Lung (tissue), 12 donors: ENCODE measurements around the gene MRS2. TPM values are rescaled to one million over a fixed set of nuclear protein-coding genes. Genes with fewer than 3 reads are reported as not detected.

Source experiments
- ATAC-seq: fragments of 200-7000 bp; cut with Tn5 transposase; one replicate; pipeline ENCODE4 v1.9.1; 2020; ENCODE audit warnings: moderate number of reproducible peaks; ENCODE audit not compliant: insufficient read depth, low FRiP score
- DNase-seq, 3 donors: peaks; one replicate each; pipeline ENCODE4 v3.0.0-alpha.2; 2013 to 2017
- H3K27ac ChIP-seq, 2 donors: one replicate each; pipeline ENCODE4 v1.5.1; 2013; ENCODE audit warnings: mild to moderate bottlenecking in 2 of 2, moderate library complexity in 2 of 2, control low read depth in 1 of 2, inconsistent platforms in 1 of 2, low read depth in 1 of 2, low read length in 1 of 2
- H3K27me3 ChIP-seq, 3 donors: one replicate each; pipeline ENCODE4 v1.5.1; 2013; ENCODE audit warnings: low read length in 2 of 3; ENCODE audit not compliant: control insufficient read depth in 3 of 3, insufficient read depth in 3 of 3
- H3K36me3 ChIP-seq, 4 donors: one replicate each; pipeline ENCODE4 v1.5.1; 2013; ENCODE audit warnings: low read length in 4 of 4, mild to moderate bottlenecking in 1 of 4, moderate library complexity in 1 of 4; ENCODE audit not compliant: control insufficient read depth in 4 of 4, insufficient read depth in 4 of 4
- H3K4me1 ChIP-seq, 5 donors: one replicate each; pipeline ENCODE4 v1.5.1; 2013; ENCODE audit warnings: low read length in 5 of 5, mild to moderate bottlenecking in 2 of 5, moderate library complexity in 1 of 5; ENCODE audit not compliant: control insufficient read depth in 5 of 5, insufficient read depth in 5 of 5
- H3K4me3 ChIP-seq: one replicate; pipeline ENCODE4 v1.5.1; 2013; ENCODE audit warnings: mild to moderate bottlenecking, control low read depth, moderate library complexity
- H3K9ac ChIP-seq, 2 donors: one replicate each; pipeline ENCODE4 v1.5.1; 2013; ENCODE audit warnings: low read length in 2 of 2, control low read depth in 1 of 2; ENCODE audit not compliant: insufficient read depth in 1 of 2
- H3K9me3 ChIP-seq, 4 donors: one replicate each; pipeline ENCODE4 v1.5.1; 2013; ENCODE audit warnings: low read length in 3 of 4, mild to moderate bottlenecking in 1 of 4, moderate library complexity in 1 of 4; ENCODE audit not compliant: control insufficient read depth in 4 of 4, insufficient read depth in 3 of 4
- CTCF ChIP-seq: IDR thresholded peaks from 2 replicates; pipeline ENCODE4 v1.5.1; 2012; ENCODE audit warnings: mild to moderate bottlenecking; ENCODE audit errors: control extremely low read depth, extremely low read depth
- WGBS, 2 donors: extraction: QIAGEN DNeasy Blood & Tissue Kit; methylation state at CpG; one replicate each; pipeline ENCODE4 v1.1.7; 2013; 5-methylcytosine and 5-hydroxymethylcytosine counted together
- polyA plus RNA-seq, 2 donors: library from polyadenylated mRNA; stranded (reverse); fragments of 200-250 nt; gene quantifications; one replicate each; pipeline ENCODE4 v1.2.1, GENCODE V29; 2013
- total RNA-seq, 2 donors: library from RNA; depleted of rRNA in 1 of 2; stranded (reverse); fragments of >200 nt in 1 of 2; gene quantifications; one replicate each; pipeline ENCODE4 v1.2.1, GENCODE V29; 2014 to 2021
- donor health status: control.
- donor health status: control.
- donor health status: Bipolar disorder and iron deficiency.
- donor health status: healthy.
- donor health status: DM: yes; HTN: yes; CAD: no.

The MRS2 gene
- total and polyA plus RNA-seq, 4 donors = 13.6 to 26.4 (median 17.8) TPM

DNA sequence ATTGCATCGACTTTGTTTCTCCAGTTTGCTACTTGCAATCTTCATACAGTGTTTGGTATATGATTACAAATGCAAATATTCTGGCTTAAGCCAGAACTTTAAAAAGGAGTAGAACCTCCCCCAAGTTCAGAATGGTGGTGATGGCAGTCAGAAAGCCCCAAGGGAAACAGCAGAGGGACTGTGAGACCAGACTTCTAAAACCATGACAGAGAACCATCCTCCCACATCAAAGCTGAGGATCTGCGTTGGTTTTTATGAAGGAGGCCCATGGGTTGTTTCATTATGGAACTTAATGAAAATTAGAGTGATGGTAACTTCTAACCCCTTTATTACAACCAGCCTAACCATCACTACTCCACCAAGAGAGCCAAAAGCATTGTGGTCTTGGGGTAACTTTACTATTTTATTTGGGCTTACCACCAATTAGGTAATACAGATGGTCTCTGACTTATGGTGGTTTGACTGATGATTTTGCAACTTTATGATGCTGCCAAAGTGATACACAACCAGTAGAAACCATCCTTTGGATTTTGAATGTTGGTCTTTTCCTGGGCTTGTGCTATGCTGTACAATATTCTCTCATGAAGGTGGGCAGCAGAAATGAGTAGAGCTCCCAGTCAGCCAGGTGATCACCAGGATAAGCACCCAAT lies 10.9 kb upstream of the MRS2 start:
- Histone ChIP-seq H3K9ac (no peak overlapping the region), H3K4me3 (no peak overlapping the region), H3K27ac (no peak overlapping the region), H3K27me3 (peaks cover 0 to under 1% (median 0%) of the 10 kb centered on the region in 3 donors), H3K9me3 (peaks cover 0 to 4% (median 0%) of the 10 kb centered on the region in 4 donors), H3K4me1 (no peaks in the 10 kb centered on the region), H3K36me3 (no peaks in the 10 kb centered on the region)
- TF ChIP-seq CTCF = no peak
- 80 to 92% methylated on average over 2 of the region's 2 CpGs for WGBS, 2 donors
- ATAC-seq = no peak
- DNase-seq = no peak

DNA sequence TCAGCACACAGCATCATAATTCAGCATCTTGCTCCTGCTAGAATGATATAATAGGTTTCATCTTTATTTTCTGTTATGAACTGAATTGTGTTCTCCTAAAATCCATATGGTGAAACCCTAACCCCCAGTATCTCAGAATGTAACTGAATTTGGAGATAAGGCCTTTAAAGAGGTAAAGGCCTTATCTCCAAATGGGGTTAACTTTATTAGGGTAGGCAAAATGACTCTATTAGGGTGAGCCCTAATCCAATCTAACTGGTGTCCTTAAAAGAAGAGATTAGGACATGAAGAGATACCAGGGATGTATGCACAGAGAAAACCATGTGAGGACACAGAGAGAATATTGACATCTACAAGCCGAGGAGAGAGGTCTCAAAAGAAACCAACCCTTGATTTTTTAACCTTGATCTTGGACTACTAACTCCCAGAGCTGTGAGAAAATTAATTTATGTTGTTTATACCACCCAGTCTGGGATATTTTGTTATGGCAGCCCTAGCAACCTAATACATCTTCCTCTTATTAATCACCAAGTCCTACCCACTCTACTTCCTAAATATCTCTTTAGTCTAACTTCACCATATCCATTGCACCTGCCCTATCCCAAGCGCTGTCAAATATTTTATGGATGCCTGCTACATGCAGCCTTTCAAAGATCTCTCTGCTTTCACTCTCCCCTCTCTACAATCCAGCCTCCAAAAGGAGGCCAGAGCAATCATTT lies 8.5 kb upstream of the MRS2 start:
- Histone ChIP-seq H3K4me3 (no peak overlapping the region), H3K9ac (no peak overlapping the region), H3K27ac (no peak overlapping the region), H3K36me3 (no peaks in the 10 kb centered on the region), H3K9me3 (peaks cover 0 to 4% (median 0%) of the 10 kb centered on the region in 4 donors), H3K4me1 (no peaks in the 10 kb centered on the region), H3K27me3 (peaks cover 0 to 2% (median 0%) of the 10 kb centered on the region in 3 donors)
- DNase-seq (no peak), ATAC-seq (no peak)
- TF ChIP-seq CTCF = no peak
- WGBS, 2 donors = 93 to 96% methylated on average over 2 of the region's 2 CpGs

GRCh38 chr6:24394780-24395437 lies 7.8 kb upstream of the MRS2 start:
- Histone ChIP-seq H3K9ac (no peak overlapping the region), H3K36me3 (no peaks in the 10 kb centered on the region), H3K9me3 (peaks cover 0 to 4% (median 0%) of the 10 kb centered on the region in 4 donors), H3K27ac (no peak overlapping the region), H3K4me1 (no peaks in the 10 kb centered on the region), H3K27me3 (peaks cover 0 to 5% (median 3%) of the 10 kb centered on the region in 3 donors), H3K4me3 (no peak overlapping the region)
- WGBS, 2 donors = 48 to 70% methylated on average over 4 of the region's 4 CpGs
- DNase-seq (no peak), ATAC-seq (peak; percentile 27)
- no peak for TF ChIP-seq CTCF
